Loucy (cell line): ENCODE measurements around the gene CSF3R.

ENCODE experiments used
- EZH2phosphoT487 ChIP-seq: fragments of 200-600 bp; IDR thresholded peaks from 2 replicates; pipeline ENCODE4 v1.6.1; 2018; ENCODE audit warnings: antibody characterized with exemption, mild to moderate bottlenecking, moderate library complexity, borderline replicate concordance
- TF ChIP-seq, protein P1 (sequence below): fragments of 200-600 bp; sonication (generic); conservative IDR thresholded peaks from 2 replicates; pipeline ENCODE4 v1.5.1; 2014; ENCODE audit warnings: mild to moderate bottlenecking, antibody characterized with exemption, low read length

GRCh38 chr1:36467700-36468455, 14.8 kb downstream of the CSF3R start:
- TF ChIP-seq, protein P1, sequence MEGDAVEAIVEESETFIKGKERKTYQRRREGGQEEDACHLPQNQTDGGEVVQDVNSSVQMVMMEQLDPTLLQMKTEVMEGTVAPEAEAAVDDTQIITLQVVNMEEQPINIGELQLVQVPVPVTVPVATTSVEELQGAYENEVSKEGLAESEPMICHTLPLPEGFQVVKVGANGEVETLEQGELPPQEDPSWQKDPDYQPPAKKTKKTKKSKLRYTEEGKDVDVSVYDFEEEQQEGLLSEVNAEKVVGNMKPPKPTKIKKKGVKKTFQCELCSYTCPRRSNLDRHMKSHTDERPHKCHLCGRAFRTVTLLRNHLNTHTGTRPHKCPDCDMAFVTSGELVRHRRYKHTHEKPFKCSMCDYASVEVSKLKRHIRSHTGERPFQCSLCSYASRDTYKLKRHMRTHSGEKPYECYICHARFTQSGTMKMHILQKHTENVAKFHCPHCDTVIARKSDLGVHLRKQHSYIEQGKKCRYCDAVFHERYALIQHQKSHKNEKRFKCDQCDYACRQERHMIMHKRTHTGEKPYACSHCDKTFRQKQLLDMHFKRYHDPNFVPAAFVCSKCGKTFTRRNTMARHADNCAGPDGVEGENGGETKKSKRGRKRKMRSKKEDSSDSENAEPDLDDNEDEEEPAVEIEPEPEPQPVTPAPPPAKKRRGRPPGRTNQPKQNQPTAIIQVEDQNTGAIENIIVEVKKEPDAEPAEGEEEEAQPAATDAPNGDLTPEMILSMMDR, result no peak
- no peak for TF ChIP-seq EZH2phosphoT487
